HCT116 (cell line): ENCODE measurements around the gene TLR8. TPM values are rescaled to one million over a fixed set of nuclear protein-coding genes. Genes with fewer than 3 reads are reported as not detected.

Experiments used
- ATAC-seq: fragments of 200-7000 bp; cut with Tn5 transposase; 2 replicates; pipeline ENCODE4 v1.9.1; 2020; ENCODE audit warnings: mild to moderate bottlenecking, moderate library complexity
- BruUV-seq: library from RNA; stranded (reverse); fragments of 400-500 nt; replicated peaks from 2 replicates; lab custom pipeline; 2021; lab: Mats Ljungman, UMichigan
- CTCF ChIA-PET: fragments of 300-600 bp; sonication (Branson Sonifier 250); formaldehyde crosslinking; loops from one replicate; lab custom pipeline; 2021; ENCODE audit warnings: antibody characterized with exemption; lab: Charles Lee
- POLR2A ChIA-PET: fragments of 300-600, 350-600 bp; sonication (Branson Sonifier 250); formaldehyde crosslinking; loops from one replicate; lab custom pipeline; 2021; ENCODE audit warnings: antibody characterized with exemption; lab: Charles Lee
- RAD21 ChIA-PET, 2 experiments: fragments of 300-600 bp; sonication (Branson Sonifier 250); formaldehyde crosslinking; loops; one replicate each; lab custom pipeline; 2023; ENCODE audit warnings: low total read pairs in 2 of 2; ENCODE audit not compliant: uncharacterized antibody in 2 of 2, unreplicated experiment in 2 of 2, low non-redundant PET in 1 of 2; lab: Charles Lee
- DNase-seq: peaks from one replicate; pipeline ENCODE4 v3.0.0-alpha.2; 2010; ENCODE audit warnings: low read depth, low spot score
- H2AFZ ChIP-seq: fragments of 200-600 bp; shearing (Covaris generic), sonication (generic); 2 replicates; pipeline ENCODE4 v1.6.1; 2017; ENCODE audit warnings: low read depth, mixed run types, mixed read lengths, antibody characterized with exemption, low read length; ENCODE audit not compliant: poor library complexity, severe bottlenecking
- H3K27ac ChIP-seq: 2 replicates; pipeline ENCODE4 v1.5.1; 2012; ENCODE audit warnings: low read depth, low read length
- H3K27me3 ChIP-seq: fragments of 200-600 bp; sonication (generic); 2 replicates; pipeline ENCODE4 v1.6.1; 2016; ENCODE audit warnings: mixed run types, low read length, mixed read lengths; ENCODE audit not compliant: insufficient read depth
- H3K36me3 ChIP-seq, 2 experiments: fragments of 200-500 bp in 1 of 2; fragments of 200-600 bp in 1 of 2; sonication (Bioruptor generic) in 1 of 2; sonication (generic) in 1 of 2; 2 replicates each; pipeline versions ENCODE4 v1.5.1 to v1.6.1; 2014 to 2016; ENCODE audit warnings: low read length in 2 of 2, inconsistent platforms in 1 of 2, mixed read lengths in 1 of 2, mixed run types in 1 of 2; ENCODE audit not compliant: insufficient read depth in 2 of 2, control insufficient read depth in 1 of 2
- H3K4me1 ChIP-seq, 2 experiments: fragments of 200-600 bp in 1 of 2; sonication (generic) in 1 of 2; 2 replicates each; pipeline versions ENCODE4 v1.5.1 to v1.6.1; 2012 to 2017; ENCODE audit warnings: low read length in 2 of 2, inconsistent platforms in 1 of 2, mild to moderate bottlenecking in 1 of 2, mixed read lengths in 1 of 2, mixed run types in 1 of 2, moderate library complexity in 1 of 2; ENCODE audit not compliant: insufficient read depth in 2 of 2, control insufficient read depth in 1 of 2
- H3K4me2 ChIP-seq: fragments of 200-600 bp; sonication (generic); 2 replicates; pipeline ENCODE4 v1.6.1; 2017; ENCODE audit warnings: mixed run types, low read length, mixed read lengths
- H3K4me3 ChIP-seq, 2 experiments: fragments of 200-600 bp in 1 of 2; sonication (generic) in 1 of 2; replicated peaks in 1 of 2; 2 replicates each; pipeline ENCODE4 v1.5.1; 2011 to 2016; ENCODE audit warnings: low read length in 2 of 2, control low read depth in 1 of 2, low read depth in 1 of 2, mild to moderate bottlenecking in 1 of 2, mixed read lengths in 1 of 2, mixed run types in 1 of 2
- H3K79me2 ChIP-seq: fragments of 200-600 bp; sonication (generic); 2 replicates; pipeline ENCODE4 v1.6.1; 2017; ENCODE audit warnings: mild to moderate bottlenecking, mixed run types, low read length, moderate library complexity, mixed read lengths; ENCODE audit not compliant: insufficient read depth
- H3K9ac ChIP-seq: fragments of 200-600 bp; sonication (generic); 2 replicates; pipeline ENCODE4 v1.6.1; 2016; ENCODE audit warnings: low read length, mixed read lengths
- H3K9me2 ChIP-seq: fragments of 200-600 bp; sonication (generic), shearing (Covaris generic); 2 replicates; pipeline ENCODE4 v1.6.1; 2017; ENCODE audit warnings: mixed run types, mild to moderate bottlenecking, moderate library complexity; ENCODE audit not compliant: insufficient read depth
- H3K9me3 ChIP-seq, 2 experiments: fragments of 200-500 bp in 1 of 2; fragments of 200-600 bp in 1 of 2; sonication (Bioruptor generic) in 1 of 2; sonication (generic) in 1 of 2; 2 replicates each; pipeline ENCODE4 v1.6.1; 2014 to 2017; ENCODE audit warnings: low read length in 2 of 2, mixed read lengths in 2 of 2, inconsistent platforms in 1 of 2, low read depth in 1 of 2, mild to moderate bottlenecking in 1 of 2, mixed run types in 1 of 2, moderate library complexity in 1 of 2; ENCODE audit not compliant: control insufficient read depth in 1 of 2, insufficient read depth in 1 of 2
- H4K20me1 ChIP-seq: fragments of 200-600 bp; sonication (generic), shearing (Covaris generic); 2 replicates; pipeline ENCODE4 v1.6.1; 2017; ENCODE audit warnings: mixed run types, mild to moderate bottlenecking, moderate library complexity; ENCODE audit not compliant: insufficient read depth
- EGR1 ChIP-seq: IDR thresholded peaks from 2 replicates; pipeline ENCODE4 v1.6.1; 2012; ENCODE audit warnings: low read depth
- EZH2 ChIP-seq: fragments of 200-600 bp; sonication (generic); IDR thresholded peaks from 2 replicates; pipeline ENCODE4 v1.6.1; 2017; ENCODE audit warnings: antibody characterized with exemption, mixed run types
- JUND ChIP-seq: IDR thresholded peaks from 2 replicates; pipeline ENCODE4 v1.6.1; 2012
- POLR2A ChIP-seq: IDR thresholded peaks from 2 replicates; pipeline ENCODE4 v1.7.0; 2011; ENCODE audit warnings: borderline replicate concordance; ENCODE audit not compliant: insufficient read depth, insufficient read length; ENCODE audit errors: extremely low read depth
- POLR2AphosphoS5 ChIP-seq: IDR thresholded peaks from 2 replicates; pipeline ENCODE4 v1.6.1; 2011; ENCODE audit warnings: mild to moderate bottlenecking, low read depth, low read length, moderate library complexity
- REST ChIP-seq: IDR thresholded peaks from 2 replicates; pipeline ENCODE4 v1.6.1; 2012; ENCODE audit warnings: low read depth
- SP1 ChIP-seq: IDR thresholded peaks from 2 replicates; pipeline ENCODE4 v1.6.1; 2012; ENCODE audit warnings: low read depth
- SRF ChIP-seq: IDR thresholded peaks from 2 replicates; pipeline ENCODE4 v1.6.1; 2012; ENCODE audit warnings: low read depth
- TCF7L2 ChIP-seq: IDR thresholded peaks from 2 replicates; pipeline ENCODE4 v1.7.0; 2011; ENCODE audit warnings: borderline replicate concordance, inconsistent platforms; ENCODE audit not compliant: insufficient read depth, insufficient read length; ENCODE audit errors: extremely low read depth
- intact Hi-C: fragments of 100-400 bp; cut with micrococcal nuclease; formaldehyde crosslinking; loops from 2 replicates; pipeline ENCODE4 v1.10.0; 2022
- total RNA-seq: library from RNA; stranded (reverse); gene quantifications from one replicate; pipeline ENCODE4 v1.2.1, GENCODE V29; 2021; ENCODE audit not compliant: unreplicated experiment

Gene TLR8
- total RNA-seq, 1 experiment from 2014 or later: not detected

DNA sequence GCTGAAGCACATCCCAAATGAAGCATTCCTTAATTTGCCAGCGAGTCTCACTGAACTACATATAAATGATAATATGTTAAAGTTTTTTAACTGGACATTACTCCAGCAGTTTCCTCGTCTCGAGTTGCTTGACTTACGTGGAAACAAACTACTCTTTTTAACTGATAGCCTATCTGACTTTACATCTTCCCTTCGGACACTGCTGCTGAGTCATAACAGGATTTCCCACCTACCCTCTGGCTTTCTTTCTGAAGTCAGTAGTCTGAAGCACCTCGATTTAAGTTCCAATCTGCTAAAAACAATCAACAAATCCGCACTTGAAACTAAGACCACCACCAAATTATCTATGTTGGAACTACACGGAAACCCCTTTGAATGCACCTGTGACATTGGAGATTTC is 14.6 kb downstream of the TLR8 start (continued):
- no peak for TF ChIP-seq SP1

DNA sequence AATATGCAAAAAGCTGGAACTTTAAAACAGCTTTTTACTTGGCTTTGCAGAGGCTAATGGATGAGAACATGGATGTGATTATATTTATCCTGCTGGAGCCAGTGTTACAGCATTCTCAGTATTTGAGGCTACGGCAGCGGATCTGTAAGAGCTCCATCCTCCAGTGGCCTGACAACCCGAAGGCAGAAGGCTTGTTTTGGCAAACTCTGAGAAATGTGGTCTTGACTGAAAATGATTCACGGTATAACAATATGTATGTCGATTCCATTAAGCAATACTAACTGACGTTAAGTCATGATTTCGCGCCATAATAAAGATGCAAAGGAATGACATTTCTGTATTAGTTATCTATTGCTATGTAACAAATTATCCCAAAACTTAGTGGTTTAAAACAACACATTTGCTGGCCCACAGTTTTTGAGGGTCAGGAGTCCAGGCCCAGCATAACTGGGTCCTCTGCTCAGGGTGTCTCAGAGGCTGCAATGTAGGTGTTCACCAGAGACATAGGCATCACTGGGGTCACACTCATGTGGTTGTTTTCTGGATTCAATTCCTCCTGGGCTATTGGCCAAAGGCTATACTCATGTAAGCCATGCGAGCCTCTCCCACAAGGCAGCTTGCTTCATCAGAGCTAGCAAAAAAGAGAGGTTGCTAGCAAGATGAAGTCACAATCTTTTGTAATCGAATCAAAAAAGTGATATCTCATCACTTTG is 15.6 kb downstream of the TLR8 start:
- no peak for ATAC-seq
- BruUV-seq: no TSS peak
- TF ChIP-seq SP1 (no peak), SRF (no peak), TCF7L2 (no peak), REST (no peak), EGR1 (no peak), EZH2 (no peak), POLR2A (no peak), POLR2AphosphoS5 (no peak), JUND (no peak)
- TF ChIP-seq, all 23 proteins: peak for 0

More for the DNA sequence above, 15.6 kb downstream of the TLR8 start:
- ChIA-PET POLR2A (no interaction called here), RAD21 (no interaction called here), CTCF (no interaction called here)
- no peaks in the 10 kb centered on the region for H3K9me2 ChIP-seq
- intact Hi-C loops: no loop called here
- 0 out of 2 replicates have a peak, but pooled peaks cover 3% of the 10 kb centered on the region for H3K27me3 ChIP-seq
- H3K9ac ChIP-seq: no peak overlapping the region
- H3K9me3 ChIP-seq: no peaks in the 10 kb centered on the region
- H3K27ac ChIP-seq: no peak overlapping the region
- H3K4me1 ChIP-seq: no peaks in the 10 kb centered on the region
- H3K4me3 ChIP-seq: no peak overlapping the region
- no peaks in the 10 kb centered on the region for H3K79me2 ChIP-seq
- H3K36me3 ChIP-seq: no peaks in the 10 kb centered on the region
- no peaks in the 10 kb centered on the region for H4K20me1 ChIP-seq
- H2AFZ ChIP-seq: no peak overlapping the region
- H3K4me2 ChIP-seq: no peak overlapping the region
- no peak for DNase-seq
